H9 (cell line): ENCODE results near the gene FARP1. TPM values are rescaled to one million over a fixed set of nuclear protein-coding genes. Genes with fewer than 3 reads are reported as not detected.

Experiments
- DNase-seq: peaks from one replicate; pipeline ENCODE4 v3.0.0-alpha.2; 2017
- H2AFZ ChIP-seq: one replicate; pipeline ENCODE4 v1.6.1; 2013; ENCODE audit warnings: mild to moderate bottlenecking, low read length, control low read depth, moderate library complexity
- H2AK5ac ChIP-seq: 2 replicates; pipeline ENCODE4 v1.6.1; 2013; ENCODE audit warnings: low read length, control low read depth, mixed read lengths; ENCODE audit not compliant: insufficient read length
- H2BK120ac ChIP-seq: one replicate; pipeline ENCODE4 v1.6.1; 2013; ENCODE audit warnings: low read depth, mild to moderate bottlenecking, low read length, control low read depth, inconsistent platforms; ENCODE audit not compliant: poor library complexity, severe bottlenecking
- H2BK12ac ChIP-seq: 2 replicates; pipeline ENCODE4 v1.6.1; 2013; ENCODE audit warnings: low read length, control low read depth, mixed read lengths, low read depth; ENCODE audit not compliant: insufficient read length
- H2BK15ac ChIP-seq: 2 replicates; pipeline ENCODE4 v1.6.1; 2013; ENCODE audit warnings: low read depth, low read length, control low read depth
- H2BK20ac ChIP-seq: one replicate; pipeline ENCODE4 v1.6.1; 2013; ENCODE audit warnings: low read depth, mild to moderate bottlenecking, low read length, control low read depth, inconsistent platforms; ENCODE audit not compliant: poor library complexity, severe bottlenecking
- H2BK5ac ChIP-seq: 2 replicates; pipeline ENCODE4 v1.6.1; 2013; ENCODE audit warnings: low read length, control low read depth, mixed read lengths; ENCODE audit not compliant: insufficient read length
- H3K14ac ChIP-seq: 2 replicates; pipeline ENCODE4 v1.6.1; 2013; ENCODE audit warnings: low read length, control low read depth; ENCODE audit not compliant: insufficient read depth
- H3K18ac ChIP-seq: 2 replicates; pipeline ENCODE4 v1.6.1; 2013; ENCODE audit warnings: low read depth, mild to moderate bottlenecking, mixed read lengths, low read length, control low read depth; ENCODE audit not compliant: insufficient read length
- H3K23ac ChIP-seq: 2 replicates; pipeline ENCODE4 v1.6.1; 2013; ENCODE audit warnings: low read length, control low read depth, mixed read lengths, low read depth; ENCODE audit not compliant: insufficient read length
- H3K23me2 ChIP-seq: 2 replicates; pipeline ENCODE4 v1.6.1; 2013; ENCODE audit warnings: low read depth, mild to moderate bottlenecking, mixed read lengths, low read length, control low read depth; ENCODE audit not compliant: insufficient read length, poor library complexity, severe bottlenecking
- H3K27ac ChIP-seq: 2 replicates; pipeline ENCODE4 v1.5.1; 2013; ENCODE audit warnings: low read length, control low read depth, mixed read lengths, low read depth; ENCODE audit not compliant: insufficient read length
- H3K27me3 ChIP-seq: 2 replicates; pipeline ENCODE4 v1.6.1; 2013; ENCODE audit warnings: low read length, control low read depth, inconsistent platforms; ENCODE audit not compliant: insufficient read depth
- H3K4ac ChIP-seq: 2 replicates; pipeline ENCODE4 v1.6.1; 2013; ENCODE audit warnings: low read depth, mild to moderate bottlenecking, control low read depth, inconsistent platforms, low read length, moderate library complexity
- H3K4me1 ChIP-seq: 2 replicates; pipeline ENCODE4 v1.6.1; 2013; ENCODE audit warnings: low read length, control low read depth, inconsistent platforms; ENCODE audit not compliant: insufficient read depth
- H3K4me2 ChIP-seq: 2 replicates; pipeline ENCODE4 v1.6.1; 2013; ENCODE audit warnings: low read length, control low read depth, mixed read lengths; ENCODE audit not compliant: insufficient read length, insufficient read depth
- H3K56ac ChIP-seq: 2 replicates; pipeline ENCODE4 v1.6.1; 2013; ENCODE audit warnings: low read depth, mild to moderate bottlenecking, mixed read lengths, low read length, control low read depth; ENCODE audit not compliant: insufficient read length
- H3K79me1 ChIP-seq: 2 replicates; pipeline ENCODE4 v1.6.1; 2013; ENCODE audit warnings: low read depth, mild to moderate bottlenecking, moderate library complexity, low read length, control low read depth, inconsistent platforms; ENCODE audit not compliant: insufficient read depth, poor library complexity, severe bottlenecking
- H3K79me2 ChIP-seq: 2 replicates; pipeline ENCODE4 v1.6.1; 2013; ENCODE audit warnings: low read length, control low read depth, inconsistent platforms; ENCODE audit not compliant: insufficient read depth
- H3K9ac ChIP-seq: 2 replicates; pipeline ENCODE4 v1.6.1; 2013; ENCODE audit warnings: low read length, control low read depth, mixed read lengths; ENCODE audit not compliant: insufficient read length; ENCODE audit errors: extremely low read depth
- H3K9me3 ChIP-seq: one replicate; pipeline ENCODE4 v1.6.1; 2013; ENCODE audit warnings: low read depth, low read length, inconsistent platforms; ENCODE audit not compliant: control insufficient read depth
- H3T11ph ChIP-seq: one replicate; pipeline ENCODE4 v1.6.1; 2013; ENCODE audit warnings: mild to moderate bottlenecking, low read length, control low read depth, inconsistent platforms
- H4K20me1 ChIP-seq: one replicate; pipeline ENCODE4 v1.6.1; 2013; ENCODE audit not compliant: control insufficient read depth, insufficient read length, insufficient read depth
- H4K5ac ChIP-seq: 2 replicates; pipeline ENCODE4 v1.6.1; 2013; ENCODE audit warnings: low read depth, mild to moderate bottlenecking, mixed read lengths, low read length, control low read depth; ENCODE audit not compliant: insufficient read length
- H4K8ac ChIP-seq: replicated peaks from 2 replicates; pipeline ENCODE4 v1.6.1; 2013; ENCODE audit warnings: low read length, control low read depth, mixed read lengths, low read depth; ENCODE audit not compliant: insufficient read length
- H4K91ac ChIP-seq: 2 replicates; pipeline ENCODE4 v1.6.1; 2013; ENCODE audit warnings: low read depth, mild to moderate bottlenecking, moderate library complexity, mixed read lengths, low read length, control low read depth; ENCODE audit not compliant: insufficient read length
- H3K27ac Mint-ChIP-seq, 3 experiments: 2 replicates in 2 of 3; 3 replicates in 1 of 3; pipeline ENCODE4 v1.8.0; 2020 to 2021; ENCODE audit warnings: mixed read lengths in 3 of 3, mild to moderate bottlenecking in 1 of 3, moderate library complexity in 1 of 3
- H3K27me3 Mint-ChIP-seq: 2 replicates; pipeline ENCODE4 v1.8.0; 2021; ENCODE audit warnings: low read depth, mild to moderate bottlenecking, moderate library complexity, mixed read lengths
- H3K36me3 Mint-ChIP-seq, 3 experiments: 2 replicates in 2 of 3; 3 replicates in 1 of 3; pipeline ENCODE4 v1.8.0; 2020 to 2021; ENCODE audit warnings: low read depth in 3 of 3, mixed read lengths in 3 of 3; ENCODE audit not compliant: insufficient read depth in 1 of 3
- H3K4me1 Mint-ChIP-seq, 2 experiments: 2 replicates each; pipeline ENCODE4 v1.8.0; 2020; ENCODE audit warnings: mixed read lengths in 2 of 2
- H3K4me3 Mint-ChIP-seq, 2 experiments: 2 replicates in 1 of 2; 3 replicates in 1 of 2; pipeline ENCODE4 v1.8.0; 2020 to 2021; ENCODE audit warnings: mild to moderate bottlenecking in 2 of 2, mixed read lengths in 2 of 2, moderate library complexity in 1 of 2
- H3K9me3 Mint-ChIP-seq, 2 experiments: 2 replicates in 1 of 2; 3 replicates in 1 of 2; pipeline ENCODE4 v1.8.0; 2020; ENCODE audit warnings: mild to moderate bottlenecking in 2 of 2, mixed read lengths in 2 of 2, moderate library complexity in 1 of 2
- CTCF ChIP-seq: fragments of 200-600 bp; sonication (generic); conservative IDR thresholded peaks from 3 replicates; pipeline ENCODE4 v1.8.0; 2021; ENCODE audit warnings: antibody characterized with exemption, mild to moderate bottlenecking
- WGBS: extraction: QIAGEN DNeasy Blood & Tissue Kit; methylation state at CpG from one replicate; pipeline ENCODE4 v1.1.7; 2013; ENCODE audit warnings: missing lambda C conversion rate, low lambda C conversion rate, mixed read lengths; ENCODE audit not compliant: insufficient read length; ENCODE audit errors: extremely low coverage; 5-methylcytosine and 5-hydroxymethylcytosine counted together
- total RNA-seq: library from RNA; stranded (reverse); gene quantifications from 2 replicates; pipeline ENCODE4 v1.2.1, GENCODE V29; 2021

The FARP1 gene
- total RNA-seq, 1 experiment from 2014 or later = 95.9 TPM

DNA sequence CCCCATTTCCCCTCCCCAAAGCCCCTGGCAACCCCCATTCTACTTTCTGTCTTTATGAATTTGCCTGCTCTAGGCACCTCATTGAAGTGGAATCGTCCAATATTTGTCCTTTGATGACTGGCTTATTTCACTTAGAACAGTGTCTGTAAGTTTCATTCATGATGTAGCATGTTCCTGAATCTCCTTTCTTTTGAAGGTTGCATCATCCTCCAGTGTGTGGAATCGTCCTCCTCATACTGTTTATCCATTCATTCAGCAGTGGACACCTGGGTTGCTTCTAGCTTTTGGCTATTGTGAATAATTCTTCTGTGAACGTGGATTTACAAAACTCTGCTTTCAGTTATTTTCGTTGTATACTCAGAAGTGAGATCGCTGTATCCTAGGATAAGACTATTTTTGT is 195.4 kb downstream of the FARP1 start:
- Histone ChIP-seq H3K79me2 (no peaks in the 10 kb centered on the region; the same call in 1 of the 2 replicates), H4K8ac (no peak overlapping the region), H3K4me2 (no peak overlapping the region), H4K20me1 (no peaks in the 10 kb centered on the region), H3K14ac (no peak overlapping the region), H2BK5ac (no peak overlapping the region), H3K56ac (no peak overlapping the region), H3K9ac (no peak overlapping the region), H3K27me3 (no peaks in the 10 kb centered on the region), H3K79me1 (no peaks in the 10 kb centered on the region), H3K23me2 (no peaks in the 10 kb centered on the region), H2BK15ac (no peak overlapping the region), H3T11ph (no peak overlapping the region), H3K23ac (no peak overlapping the region), H2BK20ac (no peak overlapping the region), H3K4me1 (no peaks in the 10 kb centered on the region; the same call in 1 of the 2 replicates), H2BK120ac (no peak overlapping the region), H4K91ac (no peak overlapping the region), H3K18ac (no peak overlapping the region), H3K4ac (no peak overlapping the region), H3K27ac (no peak overlapping the region), H4K5ac (no peak overlapping the region), H2AFZ (no peak overlapping the region), H2AK5ac (no peak overlapping the region), H2BK12ac (no peak overlapping the region), H3K9me3 (no peaks in the 10 kb centered on the region)
- no peak for TF ChIP-seq CTCF
- WGBS = no CpG with 5 or more reads among the region's 5 CpGs
- Mint-ChIP-seq H3K27ac (peak overlapping the region; percentile 10 to 76 (median 19); a peak in 3 of 7 replicates), H3K4me1 (peaks cover 28 to 29% of the 10 kb centered on the region in 2 experiments), H3K4me3 (no peak overlapping the region), H3K36me3 (peaks cover 15 to 22% (median 22%) of the 10 kb centered on the region in 3 experiments), H3K27me3 (no peaks in the 10 kb centered on the region), H3K9me3 (peaks cover 11 to 17% of the 10 kb centered on the region in 2 experiments; a peak in 4 of 5 replicates)
- no peak for DNase-seq
